Esophagus squamous epithelium (tissue), 5 donors: ENCODE results near the gene EGFLAM. TPM values are rescaled to one million over a fixed set of nuclear protein-coding genes. Genes with fewer than 3 reads are reported as not detected.

Experiments
- DNase-seq: peaks from one replicate; lab custom pipeline; 2025; lab: John Stamatoyannopoulos, UW
- H3K27ac ChIP-seq, 4 donors: fragments of 200-600 bp; sonication (generic); one replicate each; pipeline ENCODE4 v1.5.1; 2016 to 2019; ENCODE audit warnings: mild to moderate bottlenecking in 1 of 4
- H3K27me3 ChIP-seq, 4 donors: fragments of 200-600 bp; sonication (generic); 1 replicate in 3 of 4; 2 replicates in 1 of 4; pipeline versions ENCODE4 v1.5.1 to v1.6.0; 2017 to 2021; ENCODE audit warnings: antibody characterized with exemption in 1 of 4
- H3K36me3 ChIP-seq, 3 donors: fragments of 200-600 bp; sonication (generic); one replicate each; pipeline ENCODE4 v1.5.1; 2016 to 2019
- H3K4me1 ChIP-seq, 3 donors: fragments of 200-600 bp; sonication (generic); one replicate each; pipeline ENCODE4 v1.5.1; 2017 to 2019
- H3K4me3 ChIP-seq, 4 donors: fragments of 200-600 bp; sonication (generic); 1 replicate in 3 of 4; 2 replicates in 1 of 4; pipeline ENCODE4 v1.5.1; 2016 to 2019; ENCODE audit warnings: mild to moderate bottlenecking in 2 of 4, moderate library complexity in 1 of 4
- H3K9me3 ChIP-seq, 3 donors: fragments of 200-600 bp; sonication (generic); one replicate each; pipeline ENCODE4 v1.5.1; 2016 to 2019
- POLR2A ChIP-seq, 4 donors: fragments of 450-650 bp; IDR thresholded peaks; one replicate each; pipeline ENCODE4 v1.6.1; 2017; ENCODE audit warnings: antibody characterized with exemption in 4 of 4, mild to moderate bottlenecking in 4 of 4, moderate library complexity in 3 of 4
- WGBS, 2 donors: methylation state at CpG; one replicate each; pipeline ENCODE4 v1.1.5; 2018; 5-methylcytosine and 5-hydroxymethylcytosine counted together
- intact Hi-C: fragments of 100-400 bp; cut with DNase I; formaldehyde crosslinking; loops from one replicate; pipeline ENCODE4 v1.15.0; 2022
- total RNA-seq, 4 donors: library from RNA; depleted of rRNA; stranded (reverse); fragments of >200 nt; gene quantifications; one replicate each; pipeline ENCODE4 v1.1.0, GENCODE V29; 2016
- TF ChIP-seq, protein P1 (sequence below), 6 experiments: fragments of 450-650 bp in 4 of 6; fragments of 200-600 bp in 2 of 6; sonication (generic) in 2 of 6; IDR thresholded peaks; one replicate each; pipeline ENCODE4 v1.5.1; 2016 to 2019; ENCODE audit warnings: antibody characterized with exemption in 6 of 6, mild to moderate bottlenecking in 4 of 6, moderate library complexity in 4 of 6
- donor health status: DM: yes; HTN: yes; CAD: no.

EGFLAM gene
- total RNA-seq, 4 donors from 2014 or later, result 0.38 to 3.3 (median 1.7) TPM

GRCh38 chr5:38453506-38453905 is 195.1 kb downstream of the EGFLAM start:
- Histone ChIP-seq H3K27me3 (peaks cover 0 to 34% (median 0%) of the 10 kb centered on the region in 4 donors), H3K4me3 (no peak overlapping the region), H3K9me3 (no peaks in the 10 kb centered on the region), H3K27ac (no peak overlapping the region), H3K4me1 (peaks cover 0 to 6% (median 0%) of the 10 kb centered on the region in 3 donors), H3K36me3 (no peaks in the 10 kb centered on the region)
- TF ChIP-seq, protein P1, sequence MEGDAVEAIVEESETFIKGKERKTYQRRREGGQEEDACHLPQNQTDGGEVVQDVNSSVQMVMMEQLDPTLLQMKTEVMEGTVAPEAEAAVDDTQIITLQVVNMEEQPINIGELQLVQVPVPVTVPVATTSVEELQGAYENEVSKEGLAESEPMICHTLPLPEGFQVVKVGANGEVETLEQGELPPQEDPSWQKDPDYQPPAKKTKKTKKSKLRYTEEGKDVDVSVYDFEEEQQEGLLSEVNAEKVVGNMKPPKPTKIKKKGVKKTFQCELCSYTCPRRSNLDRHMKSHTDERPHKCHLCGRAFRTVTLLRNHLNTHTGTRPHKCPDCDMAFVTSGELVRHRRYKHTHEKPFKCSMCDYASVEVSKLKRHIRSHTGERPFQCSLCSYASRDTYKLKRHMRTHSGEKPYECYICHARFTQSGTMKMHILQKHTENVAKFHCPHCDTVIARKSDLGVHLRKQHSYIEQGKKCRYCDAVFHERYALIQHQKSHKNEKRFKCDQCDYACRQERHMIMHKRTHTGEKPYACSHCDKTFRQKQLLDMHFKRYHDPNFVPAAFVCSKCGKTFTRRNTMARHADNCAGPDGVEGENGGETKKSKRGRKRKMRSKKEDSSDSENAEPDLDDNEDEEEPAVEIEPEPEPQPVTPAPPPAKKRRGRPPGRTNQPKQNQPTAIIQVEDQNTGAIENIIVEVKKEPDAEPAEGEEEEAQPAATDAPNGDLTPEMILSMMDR (IDR thresholded peaks at IDR 0.05), result no peak
- TF ChIP-seq POLR2A (IDR thresholded peaks at IDR 0.05), result no peak
- DNase-seq, result no peak
- intact Hi-C loops, result no loop called here
- WGBS, 2 donors, result 40 to 72% methylated on average over 3 of the region's 3 CpGs

- Histone ChIP-seq H3K4me3 (no peak overlapping the region), H3K27ac (no peak overlapping the region), H3K9me3 (no peaks in the 10 kb centered on the region), H3K4me1 (peaks cover 0 to 2% (median 0%) of the 10 kb centered on the region in 3 donors), H3K36me3 (no peaks in the 10 kb centered on the region), H3K27me3 (peaks cover 0 to 29% (median 0%) of the 10 kb centered on the region in 4 donors)
- DNase-seq, result no peak
- intact Hi-C loops, result no loop called here
- TF ChIP-seq, protein P1 (IDR thresholded peaks at IDR 0.05), result no peak
- TF ChIP-seq POLR2A (IDR thresholded peaks at IDR 0.05), result no peak
- 75 to 98% methylated on average over 6 of the region's 11 CpGs for WGBS, 2 donors
Observed at GRCh38 chr5:38453921-38454320, 195.6 kb downstream of the EGFLAM start.

GRCh38 chr5:38455796-38456330 is 197.5 kb downstream of the EGFLAM start:
- H3K27me3 ChIP-seq, result peaks cover 0 to 20% (median 0%) of the 10 kb centered on the region in 4 donors
- 85 to 86% methylated on average over 8 of the region's 8 CpGs for WGBS, 2 donors
- no peaks in the 10 kb centered on the region for H3K36me3 ChIP-seq
- H3K27ac ChIP-seq, result no peak overlapping the region
- no peaks in the 10 kb centered on the region for H3K4me1 ChIP-seq
- no peak for DNase-seq
- no peak for TF ChIP-seq POLR2A (IDR thresholded peaks at IDR 0.05)
- TF ChIP-seq, protein P1 (IDR thresholded peaks at IDR 0.05), result no peak
- no peak overlapping the region for H3K4me3 ChIP-seq
- no peaks in the 10 kb centered on the region for H3K9me3 ChIP-seq
- intact Hi-C loops, result no loop called here

- Histone ChIP-seq H3K4me1 (no peaks in the 10 kb centered on the region), H3K9me3 (no peaks in the 10 kb centered on the region), H3K36me3 (no peaks in the 10 kb centered on the region), H3K27ac (no peak overlapping the region), H3K4me3 (no peak overlapping the region), H3K27me3 (peaks cover 0 to 15% (median 0%) of the 10 kb centered on the region in 4 donors)
- 38 to 40% methylated on average over 4 of the region's 4 CpGs for WGBS, 2 donors
- no peak for DNase-seq
- intact Hi-C loops, result no loop called here
- no peak for TF ChIP-seq POLR2A (IDR thresholded peaks at IDR 0.05)
- TF ChIP-seq, protein P1 (IDR thresholded peaks at IDR 0.05), result no peak
Observed at GRCh38 chr5:38456657-38457399, 198.5 kb downstream of the EGFLAM start.

DNA sequence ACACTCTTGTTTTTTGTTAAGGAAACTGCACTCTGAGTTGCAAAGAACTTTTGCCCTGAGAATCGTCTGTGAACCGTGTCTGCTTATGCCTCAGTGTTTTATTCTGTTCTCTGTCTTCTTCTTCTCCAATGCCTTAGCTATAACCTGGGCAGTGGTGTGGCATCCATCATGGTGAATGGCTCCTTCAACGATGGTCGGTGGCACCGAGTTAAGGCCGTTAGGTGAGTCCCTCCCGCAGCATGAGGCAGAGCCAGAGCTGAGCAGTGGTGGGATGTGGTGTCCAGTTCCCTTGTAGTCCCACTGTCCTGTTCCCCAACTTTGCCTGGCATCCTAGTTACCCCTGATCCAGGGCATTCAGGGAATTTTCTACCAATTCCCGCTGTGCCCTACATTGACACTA is 199.8 kb downstream of the EGFLAM start:
- Histone ChIP-seq H3K4me3 (no peak overlapping the region), H3K36me3 (no peaks in the 10 kb centered on the region), H3K9me3 (no peaks in the 10 kb centered on the region), H3K4me1 (peaks cover 0 to 6% (median 0%) of the 10 kb centered on the region in 3 donors), H3K27me3 (peaks cover 0 to 15% (median 0%) of the 10 kb centered on the region in 4 donors), H3K27ac (no peak overlapping the region)
- DNase-seq, result no peak
- TF ChIP-seq, protein P1 (IDR thresholded peaks at IDR 0.05), result no peak
- no peak for TF ChIP-seq POLR2A (IDR thresholded peaks at IDR 0.05)
- intact Hi-C loops, result no loop called here
- WGBS, 2 donors, result 81 to 91% methylated on average over 8 of the region's 8 CpGs
